GM19438 (cell line): Measurements from ENCODE around the gene CDH23.

ENCODE experiments used
- ATAC-seq: cut with Tn5 transposase; IDR thresholded peaks from one replicate; pipeline ENCODE4 v1.9.1; 2021; ENCODE audit warnings: low read depth; ENCODE audit not compliant: unreplicated experiment

The CDH23 gene

DNA sequence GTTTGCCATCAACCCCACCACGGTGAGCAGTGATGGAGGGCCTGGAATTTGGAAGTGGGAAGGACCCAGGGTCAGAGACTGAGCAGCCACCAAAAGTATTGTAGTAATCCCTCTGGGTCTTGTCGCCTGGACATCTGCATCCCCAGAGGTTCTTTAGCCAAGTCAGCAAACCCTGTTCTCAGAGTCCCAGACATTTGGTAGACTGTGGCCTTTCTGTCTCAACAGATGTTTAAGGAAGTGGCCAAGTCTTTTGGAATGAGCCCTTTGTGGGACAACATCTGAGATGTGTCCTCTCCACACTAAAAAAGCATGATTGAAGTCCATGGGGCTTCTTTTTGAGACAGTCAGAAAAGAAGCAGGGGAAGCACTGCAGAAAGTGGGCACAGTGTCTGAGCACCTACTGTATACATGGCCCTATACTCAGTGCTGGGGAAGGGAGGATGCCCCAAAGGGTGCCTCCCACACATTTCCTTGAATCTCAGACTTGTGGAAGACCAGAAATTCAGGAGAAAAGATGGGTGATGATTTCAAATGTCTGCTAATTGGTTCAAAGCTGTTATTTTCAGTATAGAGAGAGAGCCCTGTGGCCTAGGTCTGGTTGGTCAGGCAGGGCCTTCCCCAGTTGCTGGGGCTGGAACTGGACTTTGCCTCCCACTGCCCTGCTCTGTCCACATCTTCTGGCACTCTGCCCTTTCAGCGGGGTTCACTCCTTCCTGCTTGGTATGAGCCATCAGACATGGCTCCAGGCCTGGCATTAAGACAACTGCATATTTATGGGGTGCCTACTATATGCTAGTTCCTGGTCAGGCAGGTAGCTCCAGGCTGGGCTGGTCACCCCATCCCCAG is 403.1 kb downstream of the CDH23 start:
- ATAC-seq, result no peak

DNA sequence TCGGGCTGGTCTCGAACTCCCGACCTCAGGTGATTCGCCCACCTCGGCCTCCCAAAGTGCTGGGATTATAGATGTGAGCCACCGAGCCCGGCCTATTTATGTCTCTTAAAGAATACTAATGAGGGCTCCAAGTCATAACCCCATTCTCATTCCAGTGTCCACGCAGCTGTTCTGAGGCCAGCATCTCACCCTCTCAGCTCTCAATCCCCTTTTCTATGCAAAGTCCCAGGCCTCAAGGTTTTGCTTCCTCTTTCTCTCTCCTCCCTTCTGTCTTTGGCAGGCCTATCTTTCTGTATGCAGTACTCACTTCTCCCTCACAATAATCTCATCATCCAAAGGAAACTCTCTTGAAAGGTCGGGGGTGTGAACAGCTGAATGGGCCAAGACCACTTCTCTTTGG is 404.6 kb downstream of the CDH23 start:
- peak; percentile 98 for ATAC-seq

DNA sequence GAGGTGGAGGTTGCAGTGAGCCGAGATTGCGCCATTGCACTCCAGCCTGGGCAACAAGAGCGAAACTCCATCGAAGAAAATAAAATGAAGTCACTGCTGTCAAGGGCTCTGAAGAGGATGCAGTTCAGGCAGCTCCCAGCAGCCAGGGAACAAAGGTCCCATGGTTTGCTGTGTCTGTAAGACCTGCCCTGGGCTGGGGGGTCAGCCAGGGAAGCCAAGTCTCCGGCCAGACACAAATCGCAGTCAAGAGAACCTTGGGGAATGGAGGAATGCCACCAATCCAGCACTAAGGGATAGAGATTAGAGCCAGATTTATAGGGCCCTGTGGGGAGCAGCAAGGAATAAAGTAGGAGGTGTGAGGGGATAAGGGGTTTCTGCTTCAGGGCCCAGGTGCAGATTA is 405.5 kb downstream of the CDH23 start:
- ATAC-seq, result no peak

DNA sequence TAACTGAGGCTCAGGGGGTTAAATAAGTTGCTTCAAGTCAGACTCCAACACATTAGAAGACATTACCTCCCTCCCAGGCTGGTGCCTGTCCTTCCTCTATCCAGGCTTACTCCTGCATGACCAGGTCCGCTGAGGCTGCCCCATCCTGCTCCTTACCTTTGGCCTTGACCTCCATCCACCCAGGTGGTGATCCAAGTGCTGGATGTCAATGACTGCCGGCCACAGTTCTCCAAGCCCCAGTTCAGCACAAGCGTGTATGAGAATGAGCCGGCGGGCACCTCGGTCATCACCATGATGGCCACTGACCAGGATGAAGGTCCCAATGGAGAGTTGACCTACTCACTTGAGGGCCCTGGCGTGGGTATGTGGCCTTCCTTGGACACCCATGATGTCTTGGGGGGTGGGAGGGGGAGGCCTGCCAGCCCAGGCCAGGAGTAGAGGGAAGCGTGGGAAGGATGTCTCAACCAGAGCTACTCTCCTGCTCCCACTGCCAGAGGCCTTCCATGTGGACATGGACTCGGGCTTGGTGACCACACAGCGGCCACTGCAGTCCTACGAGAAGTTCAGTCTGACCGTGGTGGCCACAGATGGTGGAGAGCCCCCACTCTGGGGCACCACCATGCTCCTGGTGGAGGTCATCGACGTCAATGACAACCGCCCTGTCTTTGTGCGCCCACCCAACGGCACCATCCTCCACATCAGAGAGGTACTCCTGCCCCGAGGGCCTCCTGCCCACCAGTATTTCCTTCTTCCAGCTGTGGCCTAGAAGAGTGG is 406.2 kb downstream of the CDH23 start:
- no peak for ATAC-seq

DNA sequence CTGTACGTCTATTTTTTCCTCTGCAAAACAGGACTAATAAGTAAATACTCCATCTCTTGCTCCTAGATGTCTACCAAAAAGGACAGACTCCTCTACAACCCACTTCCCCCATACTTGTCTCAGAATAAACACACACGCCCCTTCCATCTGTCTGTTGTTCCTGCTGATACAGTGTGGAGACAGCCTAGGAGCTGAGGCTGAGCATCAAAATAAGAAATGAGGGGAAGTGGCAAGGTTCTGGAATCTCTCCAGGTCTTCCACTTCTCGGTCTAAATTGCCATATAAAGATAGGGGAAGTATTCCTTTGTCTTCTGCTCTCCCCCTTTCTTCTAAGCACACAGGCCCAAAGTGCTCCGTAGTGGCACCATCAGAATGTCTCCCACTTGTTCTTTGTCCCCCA is 407.4 kb downstream of the CDH23 start:
- ATAC-seq, result no peak

DNA sequence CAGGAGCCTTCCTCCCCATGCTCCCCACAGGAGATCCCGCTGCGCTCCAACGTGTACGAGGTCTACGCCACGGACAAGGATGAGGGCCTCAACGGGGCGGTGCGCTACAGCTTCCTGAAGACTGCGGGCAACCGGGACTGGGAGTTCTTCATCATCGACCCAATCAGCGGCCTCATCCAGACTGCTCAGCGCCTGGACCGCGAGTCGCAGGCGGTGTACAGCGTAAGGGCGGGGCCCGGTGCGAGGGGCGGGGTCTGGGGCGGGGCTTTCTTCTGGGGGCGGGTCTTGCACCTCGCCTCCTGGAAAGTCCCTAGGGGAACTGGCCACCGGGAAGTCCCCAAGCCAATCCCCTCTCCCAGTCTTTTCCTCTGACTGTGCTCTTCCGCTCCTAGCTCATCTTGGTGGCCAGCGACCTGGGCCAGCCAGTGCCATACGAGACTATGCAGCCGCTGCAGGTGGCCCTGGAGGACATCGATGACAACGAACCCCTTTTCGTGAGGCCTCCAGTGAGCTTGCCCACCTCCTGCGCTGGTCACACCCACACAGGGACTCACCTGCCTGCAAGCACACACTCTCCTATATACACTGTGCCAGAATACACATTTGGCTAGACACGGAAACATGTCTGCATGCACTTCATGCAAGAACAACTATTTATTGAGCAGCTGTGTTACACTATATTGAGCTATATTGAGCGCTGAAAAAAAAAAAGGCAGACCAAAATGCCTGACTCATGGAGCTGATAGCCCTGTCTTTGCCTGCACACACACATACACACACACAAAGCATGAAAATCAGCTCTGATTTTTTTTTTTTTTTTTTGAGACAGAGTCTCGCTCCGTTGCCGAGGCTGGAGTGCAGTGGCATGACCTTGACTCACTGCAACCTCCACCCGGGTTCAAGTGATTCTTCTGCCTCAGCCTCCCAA is 409.3 kb downstream of the CDH23 start:
- ATAC-seq, result no peak

DNA sequence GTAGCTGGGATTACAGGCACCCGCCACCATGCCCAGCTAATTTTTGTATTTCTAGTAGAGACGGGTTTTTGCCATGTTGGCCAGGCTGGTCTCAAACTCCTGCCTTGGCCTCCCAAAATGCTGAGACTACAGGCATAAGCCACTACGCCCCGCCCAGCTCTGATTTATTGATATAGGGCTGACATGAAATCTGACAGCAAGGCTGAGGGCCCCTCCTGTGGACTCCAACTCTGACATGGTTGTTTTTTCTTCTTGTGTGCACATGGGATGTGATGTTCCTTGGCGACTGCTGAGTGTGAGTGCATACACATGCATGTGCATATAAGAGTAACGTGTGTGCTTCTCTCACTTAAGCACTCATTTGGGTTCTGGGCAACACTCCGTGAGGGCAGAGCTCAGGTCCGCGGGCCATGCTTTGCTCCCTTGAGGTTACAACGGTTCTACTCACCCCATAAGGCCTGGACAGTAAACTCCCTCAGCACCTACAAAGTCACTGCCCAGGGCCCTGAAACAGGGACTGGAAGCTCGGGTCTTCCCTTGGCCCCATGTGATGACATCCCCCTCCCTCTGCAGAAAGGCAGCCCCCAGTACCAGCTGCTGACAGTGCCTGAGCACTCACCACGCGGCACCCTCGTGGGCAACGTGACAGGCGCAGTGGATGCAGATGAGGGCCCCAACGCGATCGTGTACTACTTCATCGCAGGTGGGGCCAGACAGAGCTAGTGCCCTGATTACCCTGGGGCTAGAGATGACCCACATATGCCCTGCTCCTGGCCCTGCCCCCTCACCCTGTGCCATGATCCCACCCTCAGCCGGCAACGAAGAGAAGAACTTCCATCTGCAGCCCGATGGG is 410.2 kb downstream of the CDH23 start:
- ATAC-seq, result no peak

DNA sequence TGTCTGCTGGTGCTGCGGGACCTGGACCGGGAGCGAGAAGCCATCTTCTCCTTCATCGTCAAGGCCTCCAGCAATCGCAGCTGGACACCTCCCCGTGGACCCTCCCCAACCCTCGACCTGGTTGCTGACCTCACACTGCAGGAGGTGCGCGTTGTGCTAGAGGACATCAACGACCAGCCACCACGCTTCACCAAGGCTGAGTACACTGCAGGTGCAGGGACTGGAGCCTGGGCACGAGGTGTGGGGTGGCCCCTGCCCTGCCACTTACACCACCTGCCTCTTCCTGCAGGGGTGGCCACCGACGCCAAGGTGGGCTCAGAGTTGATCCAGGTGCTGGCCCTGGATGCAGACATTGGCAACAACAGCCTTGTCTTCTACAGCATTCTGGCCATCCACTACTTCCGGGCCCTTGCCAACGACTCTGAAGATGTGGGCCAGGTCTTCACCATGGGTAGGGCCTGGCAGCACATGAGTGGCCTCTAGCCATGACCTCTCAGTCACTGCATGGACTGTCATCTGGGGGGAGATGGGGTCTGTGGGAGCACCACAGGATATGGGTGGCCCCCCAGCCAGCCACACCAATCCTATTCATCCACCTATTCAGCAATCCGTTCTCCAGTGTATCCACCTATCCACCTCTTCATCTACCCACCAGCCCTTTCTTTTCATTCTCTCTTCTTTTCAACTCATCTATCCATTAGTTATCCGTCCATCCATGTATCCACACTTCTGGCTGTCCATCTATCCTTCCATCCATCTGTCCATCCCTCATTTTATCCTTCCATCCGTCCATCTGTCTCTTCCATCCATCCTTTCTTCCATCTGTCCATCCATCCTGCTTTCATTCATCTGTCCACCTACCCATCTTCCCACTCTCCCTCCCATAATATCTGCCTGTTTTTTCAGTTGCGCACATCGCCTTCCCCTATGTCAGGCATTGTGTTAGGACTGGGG is 411.1 kb downstream of the CDH23 start:
- no peak for ATAC-seq

DNA sequence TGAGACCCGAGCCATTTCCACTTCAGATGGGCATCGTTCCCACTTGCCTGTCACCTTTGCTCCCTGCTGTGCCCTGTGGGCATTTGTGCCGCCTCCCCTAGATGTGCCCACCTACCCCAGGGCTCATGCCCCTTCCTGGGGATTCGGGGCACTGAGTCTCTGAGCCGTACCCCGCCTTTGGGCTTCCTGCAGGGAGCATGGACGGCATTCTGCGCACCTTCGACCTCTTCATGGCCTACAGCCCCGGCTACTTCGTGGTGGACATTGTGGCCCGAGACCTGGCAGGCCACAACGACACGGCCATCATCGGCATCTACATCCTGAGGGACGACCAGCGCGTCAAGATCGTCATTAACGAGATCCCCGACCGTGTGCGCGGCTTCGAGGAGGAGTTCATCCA is 412.9 kb downstream of the CDH23 start:
- ATAC-seq, result no peak

DNA sequence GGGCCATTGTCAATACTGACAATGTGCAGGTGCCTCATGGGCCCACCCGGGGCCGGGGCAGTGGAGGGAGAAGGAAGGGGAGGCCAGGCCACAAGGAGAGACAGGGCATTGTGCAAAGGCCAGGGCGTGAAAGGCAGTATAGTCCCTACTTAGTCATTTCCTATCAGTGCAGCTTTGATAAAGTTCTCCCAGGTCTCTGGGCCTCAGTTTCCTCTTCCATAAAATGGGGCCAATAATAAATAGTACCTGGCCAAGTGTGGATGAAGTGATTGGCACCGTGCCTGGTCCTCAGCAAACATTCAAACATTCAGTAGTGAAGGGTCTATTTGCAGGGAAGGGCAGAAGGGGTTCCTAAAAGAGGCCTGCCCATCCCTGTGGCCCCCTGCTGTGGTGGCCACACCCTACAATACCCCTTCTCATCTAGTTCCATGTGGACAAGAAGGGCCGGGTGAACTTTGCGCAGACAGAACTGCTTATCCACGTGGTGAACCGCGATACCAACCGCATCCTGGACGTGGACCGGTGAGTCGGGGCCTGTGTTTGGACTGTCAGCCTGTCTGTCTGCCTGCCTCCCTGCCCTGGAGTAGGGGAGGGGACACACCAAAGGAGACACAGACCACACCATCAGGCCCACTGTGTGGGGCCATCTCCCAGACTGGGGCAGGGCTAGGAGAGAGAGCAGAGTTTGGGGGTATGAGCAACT is 413.5 kb downstream of the CDH23 start:
- ATAC-seq, result no peak

DNA sequence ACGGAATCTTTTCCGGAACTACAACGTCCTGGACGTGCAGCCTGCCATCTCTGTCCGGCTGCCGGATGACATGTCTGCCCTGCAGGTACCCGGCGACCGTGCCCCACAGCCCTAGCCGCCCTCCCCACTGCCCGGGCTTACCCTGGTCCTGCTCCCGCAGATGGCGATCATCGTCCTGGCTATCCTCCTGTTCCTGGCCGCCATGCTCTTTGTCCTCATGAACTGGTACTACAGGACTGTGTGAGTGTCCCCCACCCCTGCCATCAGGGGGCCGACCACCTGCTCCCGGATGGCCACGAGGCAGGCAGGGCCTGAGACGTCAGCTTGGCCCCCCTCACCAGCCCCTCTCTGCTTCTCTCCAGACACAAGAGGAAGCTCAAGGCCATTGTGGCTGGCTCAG is 414.6 kb downstream of the CDH23 start:
- no peak for ATAC-seq

DNA sequence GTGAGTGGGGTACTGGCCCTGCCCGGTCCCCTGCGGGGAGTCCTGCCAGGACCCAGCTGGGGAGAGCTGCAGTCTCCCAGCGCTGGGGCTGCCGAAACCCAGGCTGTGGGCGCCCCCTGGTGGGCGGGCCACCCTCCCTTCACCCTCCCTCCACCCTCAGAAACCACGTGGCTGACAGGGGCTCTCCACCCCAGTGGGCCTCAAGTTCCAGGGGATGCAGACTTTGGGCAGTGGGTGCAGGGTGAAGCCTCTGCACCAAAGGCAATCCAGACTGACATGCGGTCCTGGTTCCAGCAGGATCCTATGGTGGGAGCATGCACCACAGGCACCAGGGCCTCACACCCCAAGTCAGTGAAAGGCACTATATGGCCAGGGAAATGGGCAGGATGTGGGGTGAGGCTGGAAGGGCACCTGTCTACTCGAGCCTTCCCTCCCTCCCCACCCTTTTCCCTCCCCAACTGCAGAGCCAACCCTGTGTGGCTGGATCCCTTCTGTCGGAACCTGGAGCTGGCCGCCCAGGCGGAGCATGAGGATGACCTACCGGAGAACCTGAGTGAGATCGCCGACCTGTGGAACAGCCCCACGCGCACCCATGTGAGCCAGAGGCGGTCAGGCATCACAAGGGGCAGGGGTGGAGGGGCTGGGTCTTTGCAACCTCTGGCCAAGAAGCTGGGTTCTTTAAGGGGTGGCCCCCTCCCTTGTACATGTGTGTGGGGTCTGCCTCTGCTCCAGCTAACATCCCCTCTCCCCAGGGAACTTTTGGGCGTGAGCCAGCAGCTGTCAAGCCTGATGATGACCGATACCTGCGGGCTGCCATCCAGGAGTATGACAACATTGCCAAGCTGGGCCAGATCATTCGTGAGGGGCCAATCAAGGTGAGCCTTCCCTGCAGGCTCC is 415.5 kb downstream of the CDH23 start:
- no peak for ATAC-seq

DNA sequence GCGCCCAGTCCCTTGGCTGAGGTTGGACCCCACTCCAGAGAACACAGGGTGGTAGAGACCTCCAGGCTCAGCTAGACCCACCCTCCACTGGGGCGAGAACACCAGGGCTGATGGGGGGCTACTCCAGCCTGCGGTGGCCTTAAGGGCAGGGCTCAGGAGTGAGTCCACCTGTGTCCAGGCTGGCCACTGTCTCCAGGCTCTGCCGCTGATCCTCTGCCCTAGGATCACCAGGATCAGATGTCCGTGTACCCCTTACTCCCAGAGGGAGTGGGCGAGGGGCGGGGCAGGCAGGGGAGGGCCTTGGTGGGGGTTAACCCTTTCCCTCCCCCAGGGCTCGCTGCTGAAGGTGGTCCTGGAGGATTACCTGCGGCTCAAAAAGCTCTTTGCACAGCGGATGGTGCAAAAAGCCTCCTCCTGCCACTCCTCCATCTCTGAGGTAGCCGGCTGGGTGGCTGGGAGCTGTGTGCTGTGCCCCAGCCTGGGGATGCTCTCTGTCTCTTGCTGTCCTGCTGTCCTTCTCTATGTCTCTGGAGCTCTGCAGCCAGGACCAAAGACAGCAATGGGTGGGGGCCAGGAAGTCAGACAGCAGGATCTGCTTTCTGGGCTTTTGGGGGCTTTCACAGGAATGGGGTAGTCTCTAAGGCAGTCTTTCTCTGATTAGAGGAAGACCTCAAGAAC is 416.3 kb downstream of the CDH23 start:
- ATAC-seq, result no peak

DNA sequence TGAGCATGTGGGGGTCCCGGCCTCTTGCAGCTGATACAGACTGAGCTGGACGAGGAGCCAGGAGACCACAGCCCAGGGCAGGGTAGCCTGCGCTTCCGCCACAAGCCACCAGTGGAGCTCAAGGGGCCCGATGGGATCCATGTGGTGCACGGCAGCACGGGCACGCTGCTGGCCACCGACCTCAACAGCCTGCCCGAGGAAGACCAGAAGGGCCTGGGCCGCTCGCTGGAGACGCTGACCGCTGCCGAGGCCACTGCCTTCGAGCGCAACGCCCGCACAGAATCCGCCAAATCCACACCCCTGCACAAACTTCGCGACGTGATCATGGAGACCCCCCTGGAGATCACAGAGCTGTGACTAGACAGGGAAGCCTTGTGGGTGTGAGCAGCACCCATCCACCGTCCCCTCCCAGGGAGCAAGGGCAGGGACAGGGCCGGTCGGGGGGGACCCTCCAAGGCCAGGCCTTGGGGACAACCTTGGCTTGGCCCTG is 418.2 kb downstream of the CDH23 start:
- no peak for ATAC-seq

DNA sequence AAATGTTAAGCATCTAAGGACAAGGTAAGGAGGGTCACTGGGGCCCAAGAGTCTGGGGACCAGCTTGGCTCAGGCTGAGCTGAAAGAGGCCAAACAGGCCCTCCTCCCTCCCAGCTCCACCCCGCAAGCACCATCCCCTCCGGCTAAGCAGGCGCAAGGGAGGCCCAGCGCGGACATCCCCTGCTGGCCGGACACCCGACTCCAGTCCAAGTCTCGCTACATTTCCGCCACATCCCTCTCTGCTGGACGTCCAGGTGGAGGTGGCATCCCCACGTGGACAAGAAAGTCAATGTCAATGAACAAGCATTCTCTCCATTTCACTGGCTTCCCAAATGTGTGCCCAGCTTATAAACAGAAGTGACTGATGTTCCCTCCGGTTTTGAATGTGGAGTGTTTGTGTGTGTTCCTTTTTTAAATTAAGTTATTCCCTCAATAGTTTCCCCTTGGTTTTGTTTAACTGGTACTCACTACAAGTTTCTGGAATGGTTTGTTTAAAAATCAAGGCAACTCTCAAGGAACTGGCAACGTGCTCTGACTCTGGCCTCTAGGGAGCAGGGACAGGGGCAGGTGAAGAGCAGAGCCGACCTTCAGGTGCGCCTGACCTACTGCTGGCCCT is 418.9 kb downstream of the CDH23 start:
- no peak for ATAC-seq

DNA sequence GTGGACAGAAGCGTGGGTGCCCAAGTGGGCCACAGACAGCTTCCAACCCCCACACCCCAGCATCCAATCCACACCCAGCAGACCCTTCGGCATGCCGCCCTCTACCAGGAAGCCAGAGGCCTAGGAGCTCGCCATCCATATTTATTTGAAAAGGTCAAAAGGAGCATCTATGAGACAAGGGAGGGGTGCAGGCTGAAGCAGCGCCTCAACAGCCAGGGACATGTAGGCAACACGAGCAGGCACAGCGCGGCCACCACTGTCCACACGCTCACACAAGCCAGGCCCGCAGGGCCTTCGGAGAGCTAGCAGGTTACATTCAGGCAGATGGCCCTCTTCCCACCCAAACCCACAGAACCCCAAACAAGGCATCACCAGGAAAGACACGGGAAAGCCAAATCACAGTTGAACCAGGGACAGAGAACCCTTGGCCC is 419.7 kb downstream of the CDH23 start:
- ATAC-seq, result no peak
